ENCODE data around the gene SLC25A25. TPM values are rescaled to one million over a fixed set of nuclear protein-coding genes. Genes with fewer than 3 reads are reported as not detected.

Gene SLC25A25
- total and polyA plus RNA-seq, 4 donors, result 10.5 to 32.6 (median 24.5) TPM

DNA sequence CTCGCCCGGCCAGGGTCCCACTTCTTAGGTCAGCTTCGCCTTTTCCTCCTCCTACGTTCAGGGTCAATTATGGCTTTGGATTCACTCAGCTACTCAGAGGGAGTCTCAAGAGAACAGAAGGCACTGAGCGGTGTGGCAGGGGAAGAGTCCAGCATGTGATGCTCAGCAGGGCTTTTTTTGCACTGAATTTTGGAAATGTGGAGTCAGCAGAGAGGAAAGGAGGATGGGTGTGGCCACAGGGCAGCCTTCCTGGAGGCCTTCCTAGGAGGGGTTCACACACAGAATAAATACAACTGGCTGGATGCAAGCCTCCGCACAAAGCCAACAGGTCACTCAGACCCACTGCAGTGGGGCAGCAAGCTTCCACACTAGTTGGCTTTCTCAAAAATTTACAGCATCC is 5.8 kb upstream of the SLC25A25 start:
- DNase-seq (no peak), ATAC-seq (ENCODE audit: insufficient read depth, low FRiP score) (no peak)
- H3K27me3 ChIP-seq (ENCODE audit: control insufficient read depth in 3 of 3, insufficient read depth in 3 of 3, low read length in 2 of 3), result no peaks in the 10 kb centered on the region
- H3K9ac ChIP-seq (ENCODE audit: insufficient read depth in 1 of 2, low read length in 2 of 2), result no peak overlapping the region
- no peaks in the 10 kb centered on the region for H3K9me3 ChIP-seq (ENCODE audit: control insufficient read depth in 4 of 4, insufficient read depth in 3 of 4, low read length in 3 of 4)
- H3K4me3 ChIP-seq, result no peak overlapping the region
- TF ChIP-seq, protein P1, sequence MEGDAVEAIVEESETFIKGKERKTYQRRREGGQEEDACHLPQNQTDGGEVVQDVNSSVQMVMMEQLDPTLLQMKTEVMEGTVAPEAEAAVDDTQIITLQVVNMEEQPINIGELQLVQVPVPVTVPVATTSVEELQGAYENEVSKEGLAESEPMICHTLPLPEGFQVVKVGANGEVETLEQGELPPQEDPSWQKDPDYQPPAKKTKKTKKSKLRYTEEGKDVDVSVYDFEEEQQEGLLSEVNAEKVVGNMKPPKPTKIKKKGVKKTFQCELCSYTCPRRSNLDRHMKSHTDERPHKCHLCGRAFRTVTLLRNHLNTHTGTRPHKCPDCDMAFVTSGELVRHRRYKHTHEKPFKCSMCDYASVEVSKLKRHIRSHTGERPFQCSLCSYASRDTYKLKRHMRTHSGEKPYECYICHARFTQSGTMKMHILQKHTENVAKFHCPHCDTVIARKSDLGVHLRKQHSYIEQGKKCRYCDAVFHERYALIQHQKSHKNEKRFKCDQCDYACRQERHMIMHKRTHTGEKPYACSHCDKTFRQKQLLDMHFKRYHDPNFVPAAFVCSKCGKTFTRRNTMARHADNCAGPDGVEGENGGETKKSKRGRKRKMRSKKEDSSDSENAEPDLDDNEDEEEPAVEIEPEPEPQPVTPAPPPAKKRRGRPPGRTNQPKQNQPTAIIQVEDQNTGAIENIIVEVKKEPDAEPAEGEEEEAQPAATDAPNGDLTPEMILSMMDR (IDR thresholded peaks at IDR 0.05; ENCODE audit: control extremely low read depth, extremely low read depth), result no peak
- peaks cover 4 to 22% (median 10%) of the 10 kb centered on the region in 5 donors for H3K4me1 ChIP-seq (ENCODE audit: control insufficient read depth in 5 of 5, insufficient read depth in 5 of 5, low read length in 5 of 5)
- WGBS, 2 donors, result 69 to 70% methylated on average over 6 of the region's 6 CpGs
- peak overlapping the region in 1 of 2 donors; percentile 20 for H3K27ac ChIP-seq (ENCODE audit: low read depth in 1 of 2, low read length in 1 of 2)
- peaks cover 0 to 14% (median 1%) of the 10 kb centered on the region in 4 donors for H3K36me3 ChIP-seq (ENCODE audit: control insufficient read depth in 4 of 4, insufficient read depth in 4 of 4, low read length in 4 of 4)

- H3K27me3 ChIP-seq (ENCODE audit: control insufficient read depth in 3 of 3, insufficient read depth in 3 of 3, low read length in 2 of 3), result no peaks in the 10 kb centered on the region
- H3K4me1 ChIP-seq (ENCODE audit: control insufficient read depth in 5 of 5, insufficient read depth in 5 of 5, low read length in 5 of 5), result peaks cover 4 to 22% (median 10%) of the 10 kb centered on the region in 5 donors
- no peak for DNase-seq
- H3K4me3 ChIP-seq, result no peak overlapping the region
- WGBS, 2 donors, result 89 to 92% methylated on average over 28 of the region's 28 CpGs
- no peak overlapping the region for H3K9ac ChIP-seq (ENCODE audit: insufficient read depth in 1 of 2, low read length in 2 of 2)
- no peaks in the 10 kb centered on the region for H3K9me3 ChIP-seq (ENCODE audit: control insufficient read depth in 4 of 4, insufficient read depth in 3 of 4, low read length in 3 of 4)
- no peak overlapping the region for H3K27ac ChIP-seq (ENCODE audit: low read depth in 1 of 2, low read length in 1 of 2)
- no peak for ATAC-seq (ENCODE audit: insufficient read depth, low FRiP score)
- peaks cover 0 to 14% (median 1%) of the 10 kb centered on the region in 4 donors for H3K36me3 ChIP-seq (ENCODE audit: control insufficient read depth in 4 of 4, insufficient read depth in 4 of 4, low read length in 4 of 4)
- TF ChIP-seq, protein P1 (IDR thresholded peaks at IDR 0.05; ENCODE audit: control extremely low read depth, extremely low read depth), result no peak
Observed at GRCh38 chr9:128062846-128063831, 4.9 kb upstream of the SLC25A25 start.

- TF ChIP-seq, protein P1 (IDR thresholded peaks at IDR 0.05; ENCODE audit: control extremely low read depth, extremely low read depth), result no peak
- Histone ChIP-seq H3K27me3 (ENCODE audit: control insufficient read depth in 3 of 3, insufficient read depth in 3 of 3, low read length in 2 of 3) (no peaks in the 10 kb centered on the region), H3K4me1 (ENCODE audit: control insufficient read depth in 5 of 5, insufficient read depth in 5 of 5, low read length in 5 of 5) (peaks cover 4 to 26% (median 12%) of the 10 kb centered on the region in 5 donors), H3K36me3 (ENCODE audit: control insufficient read depth in 4 of 4, insufficient read depth in 4 of 4, low read length in 4 of 4) (peaks cover 0 to 14% (median 1%) of the 10 kb centered on the region in 4 donors), H3K4me3 (peak overlapping the region; percentile 28), H3K9me3 (ENCODE audit: control insufficient read depth in 4 of 4, insufficient read depth in 3 of 4, low read length in 3 of 4) (no peaks in the 10 kb centered on the region), H3K27ac (ENCODE audit: low read depth in 1 of 2, low read length in 1 of 2) (peak overlapping the region in 1 of 2 donors; percentile 87), H3K9ac (ENCODE audit: insufficient read depth in 1 of 2, low read length in 2 of 2) (no peak overlapping the region)
- no peak for ATAC-seq (ENCODE audit: insufficient read depth, low FRiP score)
- DNase-seq, result no peak
- 92 to 93% methylated on average over 18 of the region's 18 CpGs for WGBS, 2 donors
Observed at GRCh38 chr9:128065907-128066712, 1.9 kb upstream of the SLC25A25 start.

Measured in lung (tissue), 12 donors.